OCI-LY3 (cell line): Measurements from ENCODE around the gene KATNAL1.

Experiments
- H2AFZ ChIP-seq: fragments of 200-600, 300-600 bp; shearing (Covaris generic); 2 replicates; pipeline ENCODE4 v1.6.0; 2014; ENCODE audit warnings: antibody characterized with exemption, low read depth, low read length
- H3K27ac ChIP-seq: fragments of 200-600, 300-600 bp; sonication (generic); 2 replicates; pipeline ENCODE4 v1.5.1; 2014; ENCODE audit warnings: mild to moderate bottlenecking, low read length, moderate library complexity, mixed read lengths
- H3K27me3 ChIP-seq: fragments of 200-600, 300-600 bp; sonication (generic); 2 replicates; pipeline ENCODE4 v1.6.1; 2014; ENCODE audit warnings: low read depth, low read length, mixed read lengths
- H3K36me3 ChIP-seq: fragments of 200-600, 300-600 bp; sonication (generic); replicated peaks from 2 replicates; pipeline ENCODE3; 2014; ENCODE audit warnings: low read depth, low read length, mixed read lengths
- H3K4me1 ChIP-seq: fragments of 300-600, 200-600 bp; sonication (generic); 2 replicates; pipeline ENCODE4 v1.6.1; 2014; ENCODE audit warnings: low read length, mixed read lengths
- H3K4me2 ChIP-seq: fragments of 200-600, 300-600 bp; sonication (generic); 2 replicates; pipeline ENCODE4 v1.6.1; 2014; ENCODE audit warnings: low read length, mixed read lengths
- H3K4me3 ChIP-seq: fragments of 300-600, 200-600 bp; sonication (generic); 2 replicates; pipeline ENCODE4 v1.5.1; 2014; ENCODE audit warnings: antibody characterized with exemption, mild to moderate bottlenecking, low read length, moderate library complexity
- H3K79me2 ChIP-seq: fragments of 300-600, 200-600 bp; shearing (Covaris generic); 2 replicates; pipeline ENCODE4 v1.6.1; 2014; ENCODE audit warnings: mild to moderate bottlenecking, low read length, mixed read lengths
- H3K9ac ChIP-seq: fragments of 300-600, 200-600 bp; shearing (Covaris generic); 2 replicates; pipeline ENCODE4 v1.6.0; 2014; ENCODE audit warnings: mild to moderate bottlenecking, low read length, moderate library complexity
- H3K9me3 ChIP-seq: fragments of 200-600, 300-600 bp; shearing (Covaris generic); 2 replicates; pipeline ENCODE4 v1.6.1; 2014; ENCODE audit warnings: low read length, mixed read lengths; ENCODE audit not compliant: insufficient read depth
- H4K20me1 ChIP-seq: fragments of 200-600, 300-600 bp; sonication (generic); 2 replicates; pipeline ENCODE4 v1.6.1; 2016; ENCODE audit warnings: low read length, mixed read lengths; ENCODE audit not compliant: insufficient read depth
- CTCF ChIP-seq: fragments of 200-600, 300-600 bp; sonication (generic); IDR thresholded peaks from 2 replicates; pipeline ENCODE4 v1.5.1; 2014; ENCODE audit warnings: antibody characterized with exemption, low read length, low read depth
- EZH2phosphoT487 ChIP-seq: fragments of 200-600 bp; shearing (Covaris generic); IDR thresholded peaks from 2 replicates; pipeline ENCODE4 v1.6.1; 2018; ENCODE audit warnings: antibody characterized with exemption, mixed run types, low read depth

Gene KATNAL1

GRCh38 chr13:30247406-30247805 lies 59.9 kb downstream of the KATNAL1 start:
- peaks cover 20% of the 10 kb centered on the region for H3K36me3 ChIP-seq
- peaks cover 57% of the 10 kb centered on the region for H3K27me3 ChIP-seq
- no peak overlapping the region for H3K4me3 ChIP-seq
- no peaks in the 10 kb centered on the region for H3K79me2 ChIP-seq
- TF ChIP-seq EZH2phosphoT487 (no peak), CTCF (no peak)
- no peak overlapping the region for H3K4me2 ChIP-seq
- H3K4me1 ChIP-seq = peaks cover under 1% of the 10 kb centered on the region
- H3K9ac ChIP-seq = no peak overlapping the region
- no peaks in the 10 kb centered on the region for H4K20me1 ChIP-seq
- H3K27ac ChIP-seq = no peak overlapping the region
- H2AFZ ChIP-seq = no peak overlapping the region
- no peaks in the 10 kb centered on the region; the same call in 1 of the 2 replicates for H3K9me3 ChIP-seq

- H3K9me3 ChIP-seq = no peaks in the 10 kb centered on the region
- peak; percentile 77; the same call in 1 of the 2 replicates for TF ChIP-seq EZH2phosphoT487
- TF ChIP-seq CTCF = no peak
- H3K9ac ChIP-seq = no peak overlapping the region
- H3K4me2 ChIP-seq = peak overlapping the region; percentile 67
- H3K4me3 ChIP-seq = peak overlapping the region; percentile 26
- H3K27me3 ChIP-seq = peaks cover 61% of the 10 kb centered on the region
- peaks cover 3% of the 10 kb centered on the region for H3K36me3 ChIP-seq
- H3K4me1 ChIP-seq = peaks cover 26% of the 10 kb centered on the region
- H3K27ac ChIP-seq = no peak overlapping the region
- H3K79me2 ChIP-seq = no peaks in the 10 kb centered on the region
- H4K20me1 ChIP-seq = peaks cover 24% of the 10 kb centered on the region; the same call in 1 of the 2 replicates
- H2AFZ ChIP-seq = no peak overlapping the region
These were observed 65.8 kb downstream of the KATNAL1 start for GRCh38 chr13:30241532-30241931.

GRCh38 chr13:30240608-30241007 lies 66.7 kb downstream of the KATNAL1 start:
- Histone ChIP-seq H2AFZ (no peak overlapping the region), H4K20me1 (peaks cover 26% of the 10 kb centered on the region; the same call in 1 of the 2 replicates), H3K4me2 (peak overlapping the region; percentile 67), H3K79me2 (no peaks in the 10 kb centered on the region), H3K36me3 (peaks cover 4% of the 10 kb centered on the region), H3K9me3 (no peaks in the 10 kb centered on the region), H3K27me3 (peaks cover 63% of the 10 kb centered on the region), H3K4me3 (peak overlapping the region; percentile 26; the same call in 1 of the 2 replicates), H3K9ac (no peak overlapping the region), H3K4me1 (peaks cover 26% of the 10 kb centered on the region), H3K27ac (no peak overlapping the region)
- TF ChIP-seq EZH2phosphoT487 = 0 out of 2 replicates have a peak, but pooled peaks have one; percentile 30
- no peak for TF ChIP-seq CTCF

- Histone ChIP-seq H3K9ac (no peak overlapping the region), H3K79me2 (no peaks in the 10 kb centered on the region), H3K4me1 (peaks cover 15% of the 10 kb centered on the region), H3K9me3 (no peaks in the 10 kb centered on the region), H3K4me2 (no peak overlapping the region), H3K27ac (no peak overlapping the region), H4K20me1 (peaks cover 17% of the 10 kb centered on the region; the same call in 1 of the 2 replicates), H3K27me3 (peaks cover 52% of the 10 kb centered on the region), H3K4me3 (no peak overlapping the region), H2AFZ (no peak overlapping the region), H3K36me3 (peaks cover 23% of the 10 kb centered on the region)
- TF ChIP-seq CTCF (no peak), EZH2phosphoT487 (no peak)
These were observed 72.1 kb downstream of the KATNAL1 start for GRCh38 chr13:30235216-30235615.
